BE2C (cell line): ENCODE measurements around the gene DRAP1.
A peak's percentile ranks its signal among the peaks of the same experiment; 100 is the strongest.

Experiments used
- DNase-seq: peaks from one replicate; pipeline ENCODE4 v3.0.0-alpha.2; 2020
- H3K27me3 ChIP-seq: fragments of 250-450 bp; sonication (Bioruptor Pico); 2 replicates; pipeline ENCODE4 v1.5.1; 2020; ENCODE audit warnings: mild to moderate bottlenecking
- H3K36me3 ChIP-seq: fragments of 250-450 bp; sonication (Bioruptor Pico); 2 replicates; pipeline ENCODE4 v1.5.1; 2020; ENCODE audit warnings: mild to moderate bottlenecking
- H3K4me1 ChIP-seq: fragments of 250-450 bp; sonication (Bioruptor Pico); 2 replicates; pipeline ENCODE4 v1.5.1; 2020
- H3K4me3 ChIP-seq: 2 replicates; pipeline ENCODE4 v1.5.1; 2011; ENCODE audit warnings: low read depth, low read length
- H3K9me3 ChIP-seq: fragments of 250-450 bp; sonication (Bioruptor Pico); 2 replicates; pipeline ENCODE4 v1.5.1; 2020
- CTCF ChIP-seq: IDR thresholded peaks from 2 replicates; pipeline ENCODE4 v1.5.1; 2012; ENCODE audit warnings: mild to moderate bottlenecking, low read depth, low read length

The DRAP1 gene

GRCh38 chr11:65918211-65919140 is 750 bp upstream of the DRAP1 start, which contains the start of gene C11orf68:
C11orf68 (minus strand) TSS chr11:65919062; CDS start chr11:65919031, 31 bp downstream.
- no peaks in the 10 kb centered on the region for H3K36me3 ChIP-seq
- TF ChIP-seq CTCF, result no peak
- H3K9me3 ChIP-seq, result no peaks in the 10 kb centered on the region
- H3K4me3 ChIP-seq, result peak within 1 kb of the TSS; percentile 98
- DNase-seq, result no peak
- H3K27me3 ChIP-seq, result no peaks in the 10 kb centered on the region
- H3K4me1 ChIP-seq, result peaks cover 14% of the 10 kb centered on the region

DNA sequence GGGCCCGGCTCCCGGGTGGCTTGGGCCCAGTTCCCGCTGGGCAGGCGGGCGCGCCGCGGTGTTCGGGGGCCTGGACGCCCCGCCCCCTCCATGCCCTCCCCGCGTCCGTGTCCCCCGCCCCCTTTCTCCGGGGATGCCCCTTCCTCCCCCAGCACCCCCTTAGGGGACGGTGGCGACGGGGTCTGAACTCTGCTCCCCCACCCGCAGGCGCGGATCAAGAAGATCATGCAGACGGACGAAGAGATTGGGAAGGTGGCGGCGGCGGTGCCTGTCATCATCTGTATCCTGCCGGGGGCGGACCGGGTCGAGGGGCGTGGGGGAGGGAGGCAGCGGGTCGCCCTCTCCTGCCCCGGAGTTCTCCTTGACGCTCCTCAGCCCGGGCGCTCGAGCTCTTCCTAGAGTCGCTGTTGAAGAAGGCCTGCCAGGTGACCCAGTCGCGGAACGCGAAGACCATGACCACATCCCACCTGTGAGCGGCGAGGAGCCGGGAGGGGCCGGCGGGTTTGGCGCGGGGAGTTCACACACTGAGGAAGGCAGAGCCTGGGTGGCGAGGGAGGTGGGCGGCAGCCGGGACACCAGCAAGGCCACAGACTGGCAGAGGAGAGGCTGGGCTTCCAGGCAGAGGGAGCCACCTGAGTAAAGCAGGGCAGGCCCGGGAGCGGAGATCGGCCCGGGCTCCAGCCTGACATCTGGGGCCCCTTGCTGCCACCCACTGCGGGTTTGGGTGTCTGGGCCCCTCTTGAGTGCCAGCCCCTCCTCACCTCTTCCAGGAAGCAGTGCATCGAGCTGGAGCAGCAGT is 546 bp downstream of the DRAP1 start:
- H3K36me3 ChIP-seq, result no peaks in the 10 kb centered on the region
- no peaks in the 10 kb centered on the region for H3K27me3 ChIP-seq

DNA sequence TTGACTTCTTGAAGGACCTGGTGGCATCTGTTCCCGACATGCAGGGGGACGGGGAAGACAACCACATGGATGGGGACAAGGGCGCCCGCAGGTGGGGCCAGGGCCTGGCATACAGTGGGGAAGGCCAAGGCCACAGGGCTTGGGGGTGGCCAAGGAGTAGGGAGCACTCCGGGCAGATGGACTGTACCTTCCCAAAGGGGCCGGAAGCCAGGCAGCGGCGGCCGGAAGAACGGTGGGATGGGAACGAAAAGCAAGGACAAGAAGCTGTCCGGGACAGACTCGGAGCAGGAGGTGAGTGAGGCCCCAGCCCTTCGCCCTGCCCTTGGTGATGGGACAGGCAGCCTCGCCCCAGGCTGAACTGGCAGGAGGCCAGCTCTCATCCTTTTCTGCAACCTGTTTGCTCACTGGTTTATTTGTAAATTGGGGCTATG is 1.2 kb downstream of the DRAP1 start:
- Histone ChIP-seq H3K9me3 (no peaks in the 10 kb centered on the region), H3K36me3 (no peaks in the 10 kb centered on the region), H3K4me1 (peaks cover 11% of the 10 kb centered on the region), H3K4me3 (peak overlapping the region; percentile 73), H3K27me3 (no peaks in the 10 kb centered on the region)
- TF ChIP-seq CTCF, result no peak
- DNase-seq, result peak; percentile 34

More for the DNA sequence above, 546 bp downstream of the DRAP1 start:
- Histone ChIP-seq H3K4me1 (peaks cover 14% of the 10 kb centered on the region), H3K4me3 (peak overlapping the region; percentile 73), H3K9me3 (no peaks in the 10 kb centered on the region)
- no peak for TF ChIP-seq CTCF
- DNase-seq, result peak; percentile 42

- TF ChIP-seq CTCF, result no peak
- H3K36me3 ChIP-seq, result no peaks in the 10 kb centered on the region
- no peak overlapping the region; the same call in 1 of the 2 replicates for H3K4me3 ChIP-seq
Measured at GRCh38 chr11:65921033-65921555, 1.9 kb downstream of the DRAP1 start.

DNA sequence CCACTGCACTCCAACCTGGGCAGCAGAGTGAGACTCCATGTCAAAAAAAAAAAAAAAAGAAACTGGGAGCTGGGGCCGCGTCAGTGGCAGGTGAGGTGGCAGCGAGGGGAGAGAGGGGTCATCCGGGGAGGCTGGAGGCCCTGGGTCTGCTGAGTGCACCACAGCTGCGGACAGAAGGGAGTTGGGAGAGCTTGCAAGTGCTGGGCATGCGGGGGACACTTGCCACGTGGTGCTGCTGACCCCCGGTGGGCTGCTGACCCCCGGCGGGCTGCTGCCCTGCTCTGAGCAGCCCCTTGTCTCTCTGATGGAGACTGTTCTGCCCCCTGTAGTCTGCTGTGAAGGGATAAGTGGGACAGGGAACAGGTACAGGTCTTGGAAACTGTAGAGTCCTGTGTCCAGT is 2.6 kb downstream of the DRAP1 start:
- Histone ChIP-seq H3K27me3 (no peaks in the 10 kb centered on the region), H3K4me1 (no peaks in the 10 kb centered on the region), H3K9me3 (no peaks in the 10 kb centered on the region), H3K36me3 (no peaks in the 10 kb centered on the region), H3K4me3 (no peak overlapping the region)
- DNase-seq, result no peak
- TF ChIP-seq CTCF, result no peak

More at GRCh38 chr11:65921033-65921555, 1.9 kb downstream of the DRAP1 start:
- Histone ChIP-seq H3K9me3 (no peaks in the 10 kb centered on the region), H3K27me3 (no peaks in the 10 kb centered on the region), H3K4me1 (peaks cover 4% of the 10 kb centered on the region; the same call in 1 of the 2 replicates)
- no peak for DNase-seq
